ENCODE data around the gene LIN7B.

The LIN7B gene

DNA sequence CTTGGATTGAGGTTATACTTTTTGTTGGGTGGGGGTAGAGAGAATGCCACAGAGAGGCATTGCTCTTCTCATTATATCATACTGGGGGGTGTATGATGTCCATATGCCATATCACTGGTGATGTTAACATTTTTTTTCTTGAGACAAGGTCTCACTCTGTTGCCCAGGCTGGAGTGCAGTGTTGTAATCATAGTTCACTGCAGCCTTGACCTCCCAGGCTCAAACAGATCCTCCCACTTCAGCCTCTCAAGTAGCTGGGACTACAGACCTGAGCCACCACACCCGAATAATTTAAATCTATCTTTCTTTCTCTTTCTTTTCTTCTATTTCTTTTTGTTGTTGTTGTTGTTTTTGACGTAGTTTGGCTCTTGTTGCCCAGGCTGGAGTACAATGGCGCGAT is 33.8 kb upstream of the LIN7B start:
- ChIA-PET POLR2A (no interaction called here), CTCF (no interaction called here)
- Histone ChIP-seq H3K36me3 (ENCODE audit: control insufficient read depth in 2 of 2, insufficient read depth in 1 of 2, low read length in 2 of 2) (no peaks in the 10 kb centered on the region), H3K4me1 (ENCODE audit: control insufficient read depth, insufficient read depth, low read length) (peaks cover 3% of the 10 kb centered on the region; the same call in 1 of the 2 replicates), H3K9me3 (ENCODE audit: control insufficient read depth, insufficient read depth, low read depth, low read length) (no peaks in the 10 kb centered on the region), H3K27ac (ENCODE audit: extremely low read depth, low read depth, low read length) (no peak overlapping the region), H3K4me3 (ENCODE audit: low read depth, low read length) (no peak overlapping the region)
- TF ChIP-seq, protein P1, sequence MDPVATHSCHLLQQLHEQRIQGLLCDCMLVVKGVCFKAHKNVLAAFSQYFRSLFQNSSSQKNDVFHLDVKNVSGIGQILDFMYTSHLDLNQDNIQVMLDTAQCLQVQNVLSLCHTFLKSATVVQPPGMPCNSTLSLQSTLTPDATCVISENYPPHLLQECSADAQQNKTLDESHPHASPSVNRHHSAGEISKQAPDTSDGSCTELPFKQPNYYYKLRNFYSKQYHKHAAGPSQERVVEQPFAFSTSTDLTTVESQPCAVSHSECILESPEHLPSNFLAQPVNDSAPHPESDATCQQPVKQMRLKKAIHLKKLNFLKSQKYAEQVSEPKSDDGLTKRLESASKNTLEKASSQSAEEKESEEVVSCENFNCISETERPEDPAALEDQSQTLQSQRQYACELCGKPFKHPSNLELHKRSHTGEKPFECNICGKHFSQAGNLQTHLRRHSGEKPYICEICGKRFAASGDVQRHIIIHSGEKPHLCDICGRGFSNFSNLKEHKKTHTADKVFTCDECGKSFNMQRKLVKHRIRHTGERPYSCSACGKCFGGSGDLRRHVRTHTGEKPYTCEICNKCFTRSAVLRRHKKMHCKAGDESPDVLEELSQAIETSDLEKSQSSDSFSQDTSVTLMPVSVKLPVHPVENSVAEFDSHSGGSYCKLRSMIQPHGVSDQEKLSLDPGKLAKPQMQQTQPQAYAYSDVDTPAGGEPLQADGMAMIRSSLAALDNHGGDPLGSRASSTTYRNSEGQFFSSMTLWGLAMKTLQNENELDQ (tag by site-specific recombination; IDR thresholded peaks at IDR 0.05; ENCODE audit: low read depth), result no peak
- TF ChIP-seq ZFP69B (tag by site-specific recombination; IDR thresholded peaks at IDR 0.05), result no peak
- no peak for TF ChIP-seq ZNF529 (tag by site-specific recombination; IDR thresholded peaks at IDR 0.05; ENCODE audit: insufficient replicate concordance)
- no peak for TF ChIP-seq ZNF37A (tag by site-specific recombination; IDR thresholded peaks at IDR 0.05)
- TF ChIP-seq ZNF660 (tag by site-specific recombination; IDR thresholded peaks at IDR 0.05), result no peak
- TF ChIP-seq ZNF785 (tag by site-specific recombination; IDR thresholded peaks at IDR 0.05), result no peak
- TF ChIP-seq RBAK (tag by site-specific recombination; IDR thresholded peaks at IDR 0.05), result no peak
- TF ChIP-seq ZEB2 (tag by site-specific recombination; IDR thresholded peaks at IDR 0.05), result no peak
- TF ChIP-seq KLF1 (tag by site-specific recombination; IDR thresholded peaks at IDR 0.05), result no peak
- TF ChIP-seq ZNF302 (tag by site-specific recombination; IDR thresholded peaks at IDR 0.05; ENCODE audit: low read depth), result no peak
- TF ChIP-seq, protein P2, sequence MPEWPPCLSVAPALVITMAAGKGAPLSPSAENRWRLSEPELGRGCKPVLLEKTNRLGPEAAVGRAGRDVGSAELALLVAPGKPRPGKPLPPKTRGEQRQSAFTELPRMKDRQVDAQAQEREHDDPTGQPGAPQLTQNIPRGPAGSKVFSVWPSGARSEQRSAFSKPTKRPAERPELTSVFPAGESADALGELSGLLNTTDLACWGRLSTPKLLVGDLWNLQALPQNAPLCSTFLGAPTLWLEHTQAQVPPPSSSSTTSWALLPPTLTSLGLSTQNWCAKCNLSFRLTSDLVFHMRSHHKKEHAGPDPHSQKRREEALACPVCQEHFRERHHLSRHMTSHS (tag by site-specific recombination; IDR thresholded peaks at IDR 0.05), result no peak
- no peak for TF ChIP-seq ZIC2 (tag by site-specific recombination; IDR thresholded peaks at IDR 0.05)

DNA sequence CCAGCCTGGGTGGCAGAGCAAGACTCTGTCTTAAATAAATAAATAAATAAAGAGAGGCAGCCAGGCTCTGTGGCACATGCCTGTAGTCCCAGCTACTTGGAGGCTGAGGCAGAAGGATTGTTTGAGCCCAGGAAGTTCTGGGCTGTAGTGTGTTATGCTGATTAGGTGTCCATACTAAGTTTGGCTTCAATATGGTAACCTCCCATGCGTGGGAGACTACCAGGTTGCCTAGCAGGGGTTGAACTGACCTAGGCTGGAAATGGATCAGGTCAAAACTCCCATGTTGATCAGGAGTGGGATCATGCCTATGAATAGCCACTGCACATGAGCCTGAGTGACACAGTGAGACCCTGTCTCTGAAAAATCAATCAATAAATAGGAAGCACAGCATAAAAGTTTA is 32.9 kb upstream of the LIN7B start:
- H3K27ac ChIP-seq (ENCODE audit: extremely low read depth, low read depth, low read length), result no peak overlapping the region
- TF ChIP-seq, protein P3, sequence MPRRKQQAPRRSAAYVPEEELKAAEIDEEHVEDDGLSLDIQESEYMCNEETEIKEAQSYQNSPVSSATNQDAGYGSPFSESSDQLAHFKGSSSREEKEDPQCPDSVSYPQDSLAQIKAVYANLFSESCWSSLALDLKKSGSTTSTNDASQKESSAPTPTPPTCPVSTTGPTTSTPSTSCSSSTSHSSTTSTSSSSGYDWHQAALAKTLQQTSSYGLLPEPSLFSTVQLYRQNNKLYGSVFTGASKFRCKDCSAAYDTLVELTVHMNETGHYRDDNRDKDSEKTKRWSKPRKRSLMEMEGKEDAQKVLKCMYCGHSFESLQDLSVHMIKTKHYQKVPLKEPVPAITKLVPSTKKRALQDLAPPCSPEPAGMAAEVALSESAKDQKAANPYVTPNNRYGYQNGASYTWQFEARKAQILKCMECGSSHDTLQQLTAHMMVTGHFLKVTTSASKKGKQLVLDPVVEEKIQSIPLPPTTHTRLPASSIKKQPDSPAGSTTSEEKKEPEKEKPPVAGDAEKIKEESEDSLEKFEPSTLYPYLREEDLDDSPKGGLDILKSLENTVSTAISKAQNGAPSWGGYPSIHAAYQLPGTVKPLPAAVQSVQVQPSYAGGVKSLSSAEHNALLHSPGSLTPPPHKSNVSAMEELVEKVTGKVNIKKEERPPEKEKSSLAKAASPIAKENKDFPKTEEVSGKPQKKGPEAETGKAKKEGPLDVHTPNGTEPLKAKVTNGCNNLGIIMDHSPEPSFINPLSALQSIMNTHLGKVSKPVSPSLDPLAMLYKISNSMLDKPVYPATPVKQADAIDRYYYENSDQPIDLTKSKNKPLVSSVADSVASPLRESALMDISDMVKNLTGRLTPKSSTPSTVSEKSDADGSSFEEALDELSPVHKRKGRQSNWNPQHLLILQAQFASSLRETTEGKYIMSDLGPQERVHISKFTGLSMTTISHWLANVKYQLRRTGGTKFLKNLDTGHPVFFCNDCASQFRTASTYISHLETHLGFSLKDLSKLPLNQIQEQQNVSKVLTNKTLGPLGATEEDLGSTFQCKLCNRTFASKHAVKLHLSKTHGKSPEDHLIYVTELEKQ (tag by site-specific recombination; IDR thresholded peaks at IDR 0.05; ENCODE audit: borderline replicate concordance), result no peak
- TF ChIP-seq, protein P4, sequence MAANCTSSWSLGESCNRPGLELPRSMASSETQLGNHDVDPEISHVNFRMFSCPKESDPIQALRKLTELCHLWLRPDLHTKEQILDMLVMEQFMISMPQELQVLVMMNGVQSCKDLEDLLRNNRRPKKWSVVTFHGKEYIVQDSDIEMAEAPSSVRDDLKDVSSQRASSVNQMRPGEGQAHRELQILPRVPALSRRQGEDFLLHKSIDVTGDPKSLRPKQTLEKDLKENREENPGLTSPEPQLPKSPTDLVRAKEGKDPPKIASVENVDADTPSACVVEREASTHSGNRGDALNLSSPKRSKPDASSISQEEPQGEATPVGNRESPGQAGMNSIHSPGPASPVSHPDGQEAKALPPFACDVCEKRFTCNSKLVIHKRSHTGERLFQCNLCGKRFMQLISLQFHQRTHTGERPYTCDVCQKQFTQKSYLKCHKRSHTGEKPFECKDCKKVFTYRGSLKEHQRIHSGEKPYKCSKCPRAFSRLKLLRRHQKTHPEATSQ (tag by site-specific recombination; IDR thresholded peaks at IDR 0.05), result no peak
- TF ChIP-seq GLI4 (tag by site-specific recombination; IDR thresholded peaks at IDR 0.05) (no peak), ZNF843 (tag by site-specific recombination; IDR thresholded peaks at IDR 0.05) (no peak), RBAK (tag by site-specific recombination; IDR thresholded peaks at IDR 0.05) (no peak), IKZF3 (tag by site-specific recombination; IDR thresholded peaks at IDR 0.05) (no peak), KLF1 (tag by site-specific recombination; IDR thresholded peaks at IDR 0.05) (no peak), YY2 (tag by site-specific recombination; IDR thresholded peaks at IDR 0.05) (no peak)
- TF ChIP-seq, protein P5, sequence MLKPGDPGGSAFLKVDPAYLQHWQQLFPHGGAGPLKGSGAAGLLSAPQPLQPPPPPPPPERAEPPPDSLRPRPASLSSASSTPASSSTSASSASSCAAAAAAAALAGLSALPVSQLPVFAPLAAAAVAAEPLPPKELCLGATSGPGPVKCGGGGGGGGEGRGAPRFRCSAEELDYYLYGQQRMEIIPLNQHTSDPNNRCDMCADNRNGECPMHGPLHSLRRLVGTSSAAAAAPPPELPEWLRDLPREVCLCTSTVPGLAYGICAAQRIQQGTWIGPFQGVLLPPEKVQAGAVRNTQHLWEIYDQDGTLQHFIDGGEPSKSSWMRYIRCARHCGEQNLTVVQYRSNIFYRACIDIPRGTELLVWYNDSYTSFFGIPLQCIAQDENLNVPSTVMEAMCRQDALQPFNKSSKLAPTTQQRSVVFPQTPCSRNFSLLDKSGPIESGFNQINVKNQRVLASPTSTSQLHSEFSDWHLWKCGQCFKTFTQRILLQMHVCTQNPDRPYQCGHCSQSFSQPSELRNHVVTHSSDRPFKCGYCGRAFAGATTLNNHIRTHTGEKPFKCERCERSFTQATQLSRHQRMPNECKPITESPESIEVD (tag by site-specific recombination; IDR thresholded peaks at IDR 0.05), result no peak
- ChIA-PET CTCF (interaction anchor here (0.6 to 2.2 kb wide), 6 partner anchors 7 to 144 kb away, joined by 3 to 10 read pairs (median 4); no protein-coding TSS in a partner anchor), POLR2A (no interaction called here)
- no peaks in the 10 kb centered on the region for H3K9me3 ChIP-seq (ENCODE audit: control insufficient read depth, insufficient read depth, low read depth, low read length)
- peaks cover 0 to 4% of the 10 kb centered on the region in 2 experiments; a peak in 2 of 3 replicates for H3K36me3 ChIP-seq (ENCODE audit: control insufficient read depth in 2 of 2, insufficient read depth in 1 of 2, low read length in 2 of 2)
- no peak overlapping the region for H3K4me3 ChIP-seq (ENCODE audit: low read depth, low read length)
- peaks cover 3% of the 10 kb centered on the region; the same call in 1 of the 2 replicates for H3K4me1 ChIP-seq (ENCODE audit: control insufficient read depth, insufficient read depth, low read length)

Measured in HEK293 (cell line).